Natural killer cell (primary cell): ENCODE results near the gene ERBB2. TPM values are rescaled to one million over a fixed set of nuclear protein-coding genes. Genes with fewer than 3 reads are reported as not detected.

Experiments used
- ATAC-seq, 3 donors: fragments of 150-1000 bp in 2 of 3; fragments of 200-7000 bp in 1 of 3; cut with Tn5 transposase; 1 replicate in 1 of 3; 2 replicates in 2 of 3; pipeline ENCODE4 v1.10.0; 2021; ENCODE audit warnings: mild to moderate bottlenecking in 2 of 3, moderate library complexity in 2 of 3
- DNase-seq, 2 donors: peaks; one replicate each; pipeline versions ENCODE4 v3.0.0 to v3.0.0-alpha.2; 2013 to 2021; ENCODE audit warnings: mixed read lengths in 1 of 2
- H3K27ac ChIP-seq: one replicate; pipeline ENCODE4 v1.5.1; 2013; ENCODE audit warnings: mild to moderate bottlenecking, low read length
- H3K27me3 ChIP-seq: one replicate; pipeline ENCODE4 v1.6.1; 2013; ENCODE audit warnings: low read length; ENCODE audit not compliant: control insufficient read depth, insufficient read depth
- H3K36me3 ChIP-seq: one replicate; pipeline ENCODE4 v1.6.1; 2013; ENCODE audit warnings: low read length; ENCODE audit not compliant: control insufficient read depth, insufficient read depth
- H3K4me1 ChIP-seq: one replicate; pipeline ENCODE4 v1.6.1; 2013; ENCODE audit warnings: low read length; ENCODE audit not compliant: control insufficient read depth, insufficient read depth
- H3K4me3 ChIP-seq: one replicate; pipeline ENCODE4 v1.5.1; 2013; ENCODE audit warnings: low read length
- H3K9me3 ChIP-seq: one replicate; pipeline ENCODE4 v1.6.1; 2013; ENCODE audit warnings: low read length; ENCODE audit not compliant: control insufficient read depth, insufficient read depth
- H3K27ac Mint-ChIP-seq, 2 donors: one replicate each; pipeline ENCODE4 v1.8.0; 2022; ENCODE audit warnings: mild to moderate bottlenecking in 2 of 2, mixed read lengths in 2 of 2, moderate library complexity in 1 of 2
- H3K27me3 Mint-ChIP-seq, 2 donors: one replicate each; pipeline ENCODE4 v1.8.0; 2022; ENCODE audit warnings: low read depth in 2 of 2, mixed read lengths in 2 of 2
- H3K36me3 Mint-ChIP-seq: one replicate; pipeline ENCODE4 v1.8.0; 2022; ENCODE audit warnings: mixed read lengths
- H3K4me1 Mint-ChIP-seq, 2 donors: one replicate each; pipeline ENCODE4 v1.8.0; 2022; ENCODE audit warnings: mixed read lengths in 2 of 2
- H3K4me3 Mint-ChIP-seq: one replicate; pipeline ENCODE4 v1.8.0; 2022; ENCODE audit warnings: mild to moderate bottlenecking, moderate library complexity, mixed read lengths
- H3K9me3 Mint-ChIP-seq, 2 donors: one replicate each; pipeline ENCODE4 v1.8.0; 2022; ENCODE audit warnings: mixed read lengths in 2 of 2
- CTCF ChIP-seq: fragments of 200-600 bp; IDR thresholded peaks from one replicate; pipeline ENCODE4 v1.8.0; 2022; ENCODE audit warnings: antibody characterized with exemption
- WGBS: methylation state at CpG from one replicate; pipeline ENCODE4 v1.1.7; 2013; ENCODE audit warnings: missing lambda C conversion rate; ENCODE audit not compliant: insufficient coverage; 5-methylcytosine and 5-hydroxymethylcytosine counted together
- intact Hi-C: fragments of 100-400 bp; cut with micrococcal nuclease; formaldehyde crosslinking; loops from one replicate; pipeline ENCODE4 v1.14.2; 2022
- total RNA-seq, 4 donors: library from RNA; stranded (reverse); fragments of 120-200 nt in 1 of 4; gene quantifications; one replicate each; pipeline versions ENCODE4 v1.2.3 to v1.2.4, GENCODE V29; 2013 to 2022

Gene ERBB2
- total RNA-seq, 3 donors from 2014 or later (not counting 1 experiment from before 2014, with no cell fraction given) = 77.6 to 115 (median 82.1) TPM

DNA sequence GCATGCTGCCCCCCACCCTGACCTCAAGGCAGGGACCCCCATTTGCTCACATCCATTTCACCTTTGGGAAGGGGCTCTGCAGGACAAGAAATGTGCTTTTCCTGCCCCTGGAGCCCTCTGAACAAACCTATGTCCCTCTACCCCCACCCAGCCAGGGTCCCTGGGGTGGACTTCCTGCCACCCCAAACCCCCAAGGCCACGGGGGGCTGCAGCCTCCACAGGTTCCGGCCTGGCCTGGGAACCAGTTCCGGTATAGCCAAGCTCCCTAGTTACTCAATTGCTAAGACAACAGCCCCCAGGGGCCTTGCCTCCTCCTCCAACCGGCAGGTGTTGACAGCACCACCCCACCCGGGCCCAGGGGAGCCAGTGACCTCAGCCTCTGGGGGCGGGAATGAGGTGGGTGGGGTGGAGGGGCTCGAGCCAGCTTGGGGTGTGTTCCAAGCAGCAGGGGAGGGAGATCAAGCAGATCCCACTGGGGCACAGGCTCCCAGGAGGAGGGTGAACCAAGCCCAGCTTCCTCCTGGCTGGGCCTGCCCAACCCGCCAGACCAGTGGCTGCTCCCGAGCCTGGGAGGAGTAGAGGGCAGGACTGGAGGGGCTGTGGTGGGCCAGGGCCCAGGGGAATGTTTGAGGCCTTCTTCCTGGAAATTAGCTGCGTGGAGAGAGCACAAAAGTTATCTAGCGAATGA, 25.0 kb upstream of the ERBB2 start:
- no peaks in the 10 kb centered on the region for H3K36me3 Mint-ChIP-seq
- Histone ChIP-seq H3K36me3 (no peaks in the 10 kb centered on the region), H3K27me3 (peaks cover 3% of the 10 kb centered on the region), H3K9me3 (no peaks in the 10 kb centered on the region), H3K4me1 (peaks cover 57% of the 10 kb centered on the region), H3K27ac (peak overlapping the region; percentile 62), H3K4me3 (no peak overlapping the region)
- no peak for TF ChIP-seq CTCF
- DNase-seq = no peak
- 58% methylated on average over 10 of the region's 11 CpGs for WGBS
- H3K27ac Mint-ChIP-seq = peak overlapping the region in 1 of 2 donors; percentile 98
- intact Hi-C loops = loop anchor here (5.0 to 10.0 kb wide), 2 partner anchors 38 to 60 kb away; partner anchors contain the start of genes GRB7, MIEN1 and STARD3
- no peak for ATAC-seq
- H3K27me3 Mint-ChIP-seq = no peaks in the 10 kb centered on the region
- no peak overlapping the region for H3K4me3 Mint-ChIP-seq
- peaks cover 44 to 59% of the 10 kb centered on the region in 2 donors for H3K4me1 Mint-ChIP-seq
- H3K9me3 Mint-ChIP-seq = no peaks in the 10 kb centered on the region

GRCh38 chr17:39675390-39676082, 24.3 kb upstream of the ERBB2 start:
- Histone ChIP-seq H3K4me3 (no peak overlapping the region), H3K9me3 (no peaks in the 10 kb centered on the region), H3K27ac (peak overlapping the region; percentile 62), H3K36me3 (no peaks in the 10 kb centered on the region), H3K4me1 (peaks cover 64% of the 10 kb centered on the region), H3K27me3 (peaks cover 3% of the 10 kb centered on the region)
- no peaks in the 10 kb centered on the region for H3K36me3 Mint-ChIP-seq
- DNase-seq (no peak), ATAC-seq (no peak)
- 87% methylated on average over 10 of the region's 10 CpGs for WGBS
- no peaks in the 10 kb centered on the region for H3K9me3 Mint-ChIP-seq
- H3K4me3 Mint-ChIP-seq = peak overlapping the region; percentile 80
- TF ChIP-seq CTCF = no peak
- H3K4me1 Mint-ChIP-seq = peaks cover 50 to 66% of the 10 kb centered on the region in 2 donors
- H3K27me3 Mint-ChIP-seq = no peaks in the 10 kb centered on the region
- H3K27ac Mint-ChIP-seq = peak overlapping the region; percentile 95 to 98
- intact Hi-C loops = loop anchor here (5.0 to 10.0 kb wide), 2 partner anchors 38 to 59 kb away; partner anchors contain the start of genes GRB7, MIEN1 and STARD3

- intact Hi-C loops = loop anchor here (5.0 to 10.0 kb wide), 2 partner anchors 39 to 58 kb away; partner anchors contain the start of genes GRB7, MIEN1 and STARD3
- DNase-seq (peak; percentile 61 to 81), ATAC-seq (peak; percentile 86 to 88 (median 88))
- Histone ChIP-seq H3K27me3 (no peaks in the 10 kb centered on the region), H3K27ac (peak overlapping the region; percentile 62), H3K36me3 (no peaks in the 10 kb centered on the region), H3K9me3 (no peaks in the 10 kb centered on the region), H3K4me1 (peaks cover 69% of the 10 kb centered on the region), H3K4me3 (no peak overlapping the region)
- no peak for TF ChIP-seq CTCF
- H3K4me1 Mint-ChIP-seq = peaks cover 56 to 74% of the 10 kb centered on the region in 2 donors
- peak overlapping the region; percentile 80 for H3K4me3 Mint-ChIP-seq
- H3K27ac Mint-ChIP-seq = peak overlapping the region; percentile 95 to 98
- H3K36me3 Mint-ChIP-seq = no peaks in the 10 kb centered on the region
- no peaks in the 10 kb centered on the region for H3K9me3 Mint-ChIP-seq
- WGBS = 18% methylated on average over 7 of the region's 7 CpGs
- H3K27me3 Mint-ChIP-seq = no peaks in the 10 kb centered on the region
Measured at GRCh38 chr17:39676198-39676819, 23.6 kb upstream of the ERBB2 start.
